GM12873 (cell line): ENCODE data around the gene CREB3L1.

Source experiments
- TF ChIP-seq, protein P1 (sequence below): IDR thresholded peaks from 2 replicates; pipeline ENCODE4 v1.5.1; 2012; ENCODE audit warnings: low read depth, mild to moderate bottlenecking, moderate library complexity, low read length, control low read depth; ENCODE audit not compliant: insufficient read depth; ENCODE audit errors: missing control alignments

CREB3L1 gene, protein sequence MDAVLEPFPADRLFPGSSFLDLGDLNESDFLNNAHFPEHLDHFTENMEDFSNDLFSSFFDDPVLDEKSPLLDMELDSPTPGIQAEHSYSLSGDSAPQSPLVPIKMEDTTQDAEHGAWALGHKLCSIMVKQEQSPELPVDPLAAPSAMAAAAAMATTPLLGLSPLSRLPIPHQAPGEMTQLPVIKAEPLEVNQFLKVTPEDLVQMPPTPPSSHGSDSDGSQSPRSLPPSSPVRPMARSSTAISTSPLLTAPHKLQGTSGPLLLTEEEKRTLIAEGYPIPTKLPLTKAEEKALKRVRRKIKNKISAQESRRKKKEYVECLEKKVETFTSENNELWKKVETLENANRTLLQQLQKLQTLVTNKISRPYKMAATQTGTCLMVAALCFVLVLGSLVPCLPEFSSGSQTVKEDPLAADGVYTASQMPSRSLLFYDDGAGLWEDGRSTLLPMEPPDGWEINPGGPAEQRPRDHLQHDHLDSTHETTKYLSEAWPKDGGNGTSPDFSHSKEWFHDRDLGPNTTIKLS

DNA sequence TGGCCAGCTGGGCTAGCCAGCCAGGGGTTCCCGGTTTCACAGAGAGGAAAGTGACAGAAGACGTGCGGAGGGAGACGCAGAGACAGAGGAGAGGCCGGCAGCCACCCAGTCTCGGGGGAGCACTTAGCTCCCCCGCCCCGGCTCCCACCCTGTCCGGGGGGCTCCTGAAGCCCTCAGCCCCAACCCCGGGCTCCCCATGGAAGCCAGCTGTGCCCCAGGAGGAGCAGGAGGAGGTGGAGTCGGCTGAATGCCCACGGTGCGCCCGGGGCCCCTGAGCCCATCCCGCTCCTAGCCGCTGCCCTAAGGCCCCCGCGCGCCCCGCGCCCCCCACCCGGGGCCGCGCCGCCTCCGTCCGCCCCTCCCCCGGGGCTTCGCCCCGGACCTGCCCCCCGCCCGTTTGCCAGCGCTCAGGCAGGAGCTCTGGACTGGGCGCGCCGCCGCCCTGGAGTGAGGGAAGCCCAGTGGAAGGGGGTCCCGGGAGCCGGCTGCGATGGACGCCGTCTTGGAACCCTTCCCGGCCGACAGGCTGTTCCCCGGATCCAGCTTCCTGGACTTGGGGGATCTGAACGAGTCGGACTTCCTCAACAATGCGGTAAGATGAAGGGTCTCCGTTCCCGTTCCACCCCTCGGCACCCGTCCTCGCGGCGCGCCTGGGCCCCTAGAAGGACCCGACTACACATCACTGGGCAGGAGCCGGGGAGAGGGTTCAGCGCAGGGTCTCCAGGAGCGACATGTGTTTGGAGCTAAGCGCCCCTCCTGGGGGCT is at the start of gene CREB3L1:
TSS of gene CREB3L1 (plus strand) at position 41 of the 765 bp plus-strand sequence. CDS start at position 491, 450 bp downstream.
- TF ChIP-seq, protein P1, sequence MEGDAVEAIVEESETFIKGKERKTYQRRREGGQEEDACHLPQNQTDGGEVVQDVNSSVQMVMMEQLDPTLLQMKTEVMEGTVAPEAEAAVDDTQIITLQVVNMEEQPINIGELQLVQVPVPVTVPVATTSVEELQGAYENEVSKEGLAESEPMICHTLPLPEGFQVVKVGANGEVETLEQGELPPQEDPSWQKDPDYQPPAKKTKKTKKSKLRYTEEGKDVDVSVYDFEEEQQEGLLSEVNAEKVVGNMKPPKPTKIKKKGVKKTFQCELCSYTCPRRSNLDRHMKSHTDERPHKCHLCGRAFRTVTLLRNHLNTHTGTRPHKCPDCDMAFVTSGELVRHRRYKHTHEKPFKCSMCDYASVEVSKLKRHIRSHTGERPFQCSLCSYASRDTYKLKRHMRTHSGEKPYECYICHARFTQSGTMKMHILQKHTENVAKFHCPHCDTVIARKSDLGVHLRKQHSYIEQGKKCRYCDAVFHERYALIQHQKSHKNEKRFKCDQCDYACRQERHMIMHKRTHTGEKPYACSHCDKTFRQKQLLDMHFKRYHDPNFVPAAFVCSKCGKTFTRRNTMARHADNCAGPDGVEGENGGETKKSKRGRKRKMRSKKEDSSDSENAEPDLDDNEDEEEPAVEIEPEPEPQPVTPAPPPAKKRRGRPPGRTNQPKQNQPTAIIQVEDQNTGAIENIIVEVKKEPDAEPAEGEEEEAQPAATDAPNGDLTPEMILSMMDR, result no peak

DNA sequence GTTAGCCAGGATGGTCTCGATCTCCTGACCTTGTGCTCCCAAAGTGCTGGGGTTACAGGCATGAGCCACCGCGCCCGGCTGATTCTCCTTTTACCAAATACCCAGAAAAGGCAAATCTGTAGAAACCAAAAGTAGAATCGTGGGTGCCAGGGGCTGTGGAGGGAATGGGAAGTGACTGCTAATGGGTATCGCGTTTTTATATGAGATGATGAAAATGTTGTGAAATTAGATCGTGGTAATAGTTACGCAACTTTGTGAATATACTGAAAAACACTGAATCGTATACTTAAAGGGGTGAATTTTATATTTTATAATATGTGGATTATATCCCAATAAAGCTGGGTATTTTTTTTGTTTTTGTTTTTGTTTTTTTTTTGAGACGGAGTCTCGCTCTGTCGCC is 48.2 kb upstream of the CREB3L1 start:
- TF ChIP-seq, protein P1, result no peak

DNA sequence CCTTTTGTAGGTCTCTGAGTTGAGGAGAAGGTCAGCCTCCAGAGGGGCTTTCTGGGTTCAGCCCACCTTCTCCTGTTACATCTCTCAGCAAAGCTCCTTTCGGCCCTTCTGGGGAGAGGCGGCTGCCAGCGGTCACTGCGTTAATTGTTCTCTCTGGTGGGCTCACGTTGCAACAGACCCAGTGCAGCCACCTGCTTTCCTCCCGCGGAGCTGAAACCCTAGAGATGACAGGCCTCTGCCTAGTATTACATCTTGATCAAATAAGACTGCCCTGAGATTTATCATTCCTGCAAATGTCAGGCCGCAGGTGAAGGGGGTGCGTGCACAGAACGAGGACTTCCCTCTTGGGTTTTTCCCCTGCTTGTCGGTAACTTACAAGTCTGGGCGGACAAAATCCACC is 43.2 kb upstream of the CREB3L1 start:
- TF ChIP-seq, protein P1, result no peak

DNA sequence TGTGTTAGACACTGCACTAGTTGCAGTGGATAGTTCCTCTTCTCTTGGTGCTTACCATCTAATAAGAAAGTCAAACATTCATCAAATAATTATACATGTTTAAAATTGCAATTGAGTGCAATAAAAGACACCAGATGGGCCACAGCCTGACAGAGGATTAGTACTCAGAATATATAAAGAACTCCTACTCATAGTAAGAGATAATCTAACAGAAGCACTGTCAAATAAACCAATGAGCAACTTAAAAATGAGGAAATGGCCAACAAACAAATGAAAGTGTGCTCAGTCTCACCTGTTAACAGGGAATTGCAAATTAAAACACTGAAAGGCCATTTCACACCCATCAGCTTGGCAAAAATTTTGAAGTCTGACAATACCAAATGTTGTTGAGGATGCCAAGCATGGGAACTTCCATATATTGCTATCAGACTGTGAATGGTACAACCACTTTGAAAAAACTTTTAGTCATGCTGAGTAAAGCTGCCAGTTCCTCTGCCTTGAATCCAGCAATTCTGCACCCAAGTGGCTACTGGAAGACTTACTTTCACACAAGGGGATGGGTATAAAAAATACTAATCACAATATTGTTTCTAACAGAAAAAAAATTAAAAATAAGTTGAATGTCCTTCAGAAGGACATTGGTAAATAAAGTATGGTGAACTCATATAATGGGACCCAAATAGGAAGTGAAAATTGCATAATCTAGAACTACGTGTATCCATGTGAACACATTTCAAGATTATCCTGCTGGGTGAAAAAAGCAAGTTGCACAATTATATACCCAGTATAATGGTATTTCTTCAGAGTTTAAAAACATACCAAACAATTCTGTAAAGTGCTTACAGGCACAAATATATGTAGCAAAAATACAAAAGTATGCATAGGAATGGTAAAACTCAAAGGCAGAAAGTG is 41.4 kb upstream of the CREB3L1 start:
- TF ChIP-seq, protein P1, result no peak

DNA sequence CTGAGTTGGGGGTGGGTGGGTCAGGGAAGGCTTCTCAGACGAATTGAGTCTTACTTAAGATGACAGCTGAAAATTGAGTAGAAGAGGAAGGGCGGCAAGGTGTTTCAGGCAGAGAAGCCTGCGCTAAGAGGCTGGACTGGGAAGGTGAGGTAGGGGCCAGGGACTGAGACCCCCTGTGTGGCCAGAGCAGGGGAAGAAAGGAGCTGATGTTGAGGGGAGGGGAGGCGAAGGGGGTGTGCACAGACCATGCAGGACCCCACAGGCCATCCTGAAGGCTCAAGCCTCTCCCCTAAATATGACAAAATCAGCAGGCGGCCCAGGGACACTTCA is 40.6 kb upstream of the CREB3L1 start:
- TF ChIP-seq, protein P1, result no peak

DNA sequence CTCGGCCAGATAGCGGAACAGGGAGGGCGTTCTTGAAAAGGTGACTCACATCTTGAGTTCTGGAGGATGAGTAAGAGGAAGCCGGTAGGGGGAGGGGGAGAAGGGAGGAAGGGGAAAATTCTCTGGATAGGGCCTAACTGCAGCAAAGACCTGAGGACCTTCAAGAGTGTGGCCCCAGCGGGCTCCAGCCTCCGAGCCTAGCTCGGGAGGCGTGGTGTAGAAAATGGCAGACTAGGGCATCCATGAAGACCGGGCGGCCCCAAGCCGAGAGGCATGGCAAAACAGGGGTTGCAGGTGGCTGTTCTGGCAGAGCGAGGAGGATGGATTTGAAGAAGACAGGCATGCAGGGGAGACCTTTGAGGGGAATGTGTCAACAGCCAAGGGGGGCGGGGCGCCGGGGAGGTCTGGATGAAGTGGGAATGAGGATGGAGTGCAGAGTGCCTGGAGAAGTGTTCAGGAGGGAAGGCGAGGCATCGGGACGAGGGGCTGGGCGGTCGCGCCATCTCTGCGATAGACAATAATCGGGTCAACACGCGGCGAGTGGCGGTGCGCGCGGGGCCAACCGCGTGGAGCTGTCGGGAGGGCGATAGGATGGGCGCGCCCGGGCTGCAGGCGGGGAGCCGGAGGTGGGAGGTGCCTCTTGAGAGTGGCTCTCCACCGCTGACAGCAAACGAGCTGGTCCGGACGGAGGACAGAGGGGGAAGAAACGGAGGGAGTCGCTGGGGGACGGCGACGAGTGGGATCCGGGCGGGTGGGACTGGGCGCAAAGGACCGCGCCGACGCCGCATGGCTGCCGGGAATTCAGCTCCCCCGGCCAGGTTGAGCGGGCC is 40.0 kb upstream of the CREB3L1 start:
- TF ChIP-seq, protein P1, result no peak
